Effector memory CD8-positive, alpha-beta T cell (primary cell): ENCODE measurements around the gene DNAH6.
A peak's percentile ranks its signal among the peaks of the same experiment; 100 is the strongest.

Experiments used
- ATAC-seq: fragments of 150-1000 bp; cut with Tn5 transposase; replicated peaks from 2 replicates; pipeline ENCODE4 v1.10.0; 2021; ENCODE audit warnings: mild to moderate bottlenecking, moderate library complexity
- DNase-seq, 3 experiments: peaks; one replicate each; pipeline ENCODE4 v3.0.0; 2021
- H3K27ac Mint-ChIP-seq, 2 donors: one replicate each; pipeline ENCODE4 v1.8.0; 2022; ENCODE audit warnings: mild to moderate bottlenecking in 2 of 2, mixed read lengths in 2 of 2, moderate library complexity in 2 of 2
- H3K27me3 Mint-ChIP-seq, 2 donors: one replicate each; pipeline ENCODE4 v1.8.0; 2022; ENCODE audit warnings: mixed read lengths in 2 of 2
- H3K36me3 Mint-ChIP-seq: one replicate; pipeline ENCODE4 v1.8.0; 2022; ENCODE audit warnings: mild to moderate bottlenecking, moderate library complexity, mixed read lengths; ENCODE audit not compliant: insufficient read depth
- H3K4me1 Mint-ChIP-seq, 2 donors: one replicate each; pipeline ENCODE4 v1.8.0; 2022; ENCODE audit warnings: low read depth in 2 of 2, mixed read lengths in 2 of 2
- H3K4me3 Mint-ChIP-seq, 2 donors: one replicate each; pipeline ENCODE4 v1.8.0; 2022; ENCODE audit warnings: mild to moderate bottlenecking in 2 of 2, mixed read lengths in 2 of 2, moderate library complexity in 2 of 2
- H3K9me3 Mint-ChIP-seq, 2 donors: one replicate each; pipeline ENCODE4 v1.8.0; 2022; ENCODE audit warnings: mixed read lengths in 2 of 2

The DNAH6 gene

GRCh38 chr2:84844141-84844540 is 327.8 kb downstream of the DNAH6 start:
- Mint-ChIP-seq H3K27me3 (no peaks in the 10 kb centered on the region), H3K9me3 (peaks cover 0 to 7% of the 10 kb centered on the region in 2 donors), H3K4me3 (peak overlapping the region; percentile 51 to 53), H3K27ac (peak overlapping the region; percentile 87), H3K4me1 (peaks cover 76 to 77% of the 10 kb centered on the region in 2 donors), H3K36me3 (peaks cover 3% of the 10 kb centered on the region)
- ATAC-seq (no peak), DNase-seq (no peak)

- H3K9me3 Mint-ChIP-seq = peaks cover 0 to 9% of the 10 kb centered on the region in 2 donors
- peak overlapping the region; percentile 87 for H3K27ac Mint-ChIP-seq
- DNase-seq = peak; percentile 31 to 41 (median 33)
- H3K27me3 Mint-ChIP-seq = no peaks in the 10 kb centered on the region
- H3K4me1 Mint-ChIP-seq = peaks cover 76 to 78% of the 10 kb centered on the region in 2 donors
- ATAC-seq = peak; percentile 83
- H3K4me3 Mint-ChIP-seq = peak overlapping the region; percentile 60 to 77
- H3K36me3 Mint-ChIP-seq = no peaks in the 10 kb centered on the region
Measured at GRCh38 chr2:84846041-84846663, 329.9 kb downstream of the DNAH6 start.

- no peak for ATAC-seq
- Mint-ChIP-seq H3K36me3 (no peaks in the 10 kb centered on the region), H3K4me3 (peak overlapping the region; percentile 60 to 77), H3K9me3 (peaks cover 0 to 14% of the 10 kb centered on the region in 2 donors), H3K4me1 (peaks cover 75 to 77% of the 10 kb centered on the region in 2 donors), H3K27me3 (no peaks in the 10 kb centered on the region), H3K27ac (peak overlapping the region; percentile 87)
- DNase-seq = no peak
Measured at GRCh38 chr2:84846741-84847142, 330.4 kb downstream of the DNAH6 start.

GRCh38 chr2:84847326-84848050 is 331.2 kb downstream of the DNAH6 start:
- H3K36me3 Mint-ChIP-seq = no peaks in the 10 kb centered on the region
- H3K9me3 Mint-ChIP-seq = peaks cover 0 to 17% of the 10 kb centered on the region in 2 donors

GRCh38 chr2:84849271-84849952 is 333.1 kb downstream of the DNAH6 start:
- ATAC-seq (peak; percentile 57), DNase-seq (peak; percentile 26 to 38 (median 31))
- Mint-ChIP-seq H3K4me3 (peak overlapping the region; percentile 63 to 65), H3K27ac (peak overlapping the region; percentile 39 to 88), H3K36me3 (no peaks in the 10 kb centered on the region), H3K27me3 (no peaks in the 10 kb centered on the region), H3K4me1 (peaks cover 64 to 82% of the 10 kb centered on the region in 2 donors), H3K9me3 (peaks cover 0 to 20% of the 10 kb centered on the region in 2 donors)

More at GRCh38 chr2:84847326-84848050, 331.2 kb downstream of the DNAH6 start:
- DNase-seq (no peak), ATAC-seq (no peak)
- H3K27ac Mint-ChIP-seq = peak overlapping the region; percentile 87
- peaks cover 75 to 83% of the 10 kb centered on the region in 2 donors for H3K4me1 Mint-ChIP-seq
- no peaks in the 10 kb centered on the region for H3K27me3 Mint-ChIP-seq
- peak overlapping the region; percentile 62 to 77 for H3K4me3 Mint-ChIP-seq

- no peak for ATAC-seq
- Mint-ChIP-seq H3K36me3 (no peaks in the 10 kb centered on the region), H3K9me3 (peaks cover 0 to 19% of the 10 kb centered on the region in 2 donors), H3K27me3 (no peaks in the 10 kb centered on the region), H3K4me3 (peak overlapping the region; percentile 25 to 63), H3K4me1 (peaks cover 64 to 85% of the 10 kb centered on the region in 2 donors), H3K27ac (peak overlapping the region; percentile 39 to 88)
- no peak for DNase-seq
Measured at GRCh38 chr2:84850471-84850870, 334.2 kb downstream of the DNAH6 start.

GRCh38 chr2:84851876-84852275 is 335.6 kb downstream of the DNAH6 start:
- H3K9me3 Mint-ChIP-seq = peaks cover 0 to 19% of the 10 kb centered on the region in 2 donors
- no peaks in the 10 kb centered on the region for H3K36me3 Mint-ChIP-seq
- peak overlapping the region; percentile 20 to 83 for H3K27ac Mint-ChIP-seq
- H3K27me3 Mint-ChIP-seq = no peaks in the 10 kb centered on the region
- DNase-seq = no peak
- peak overlapping the region in 1 of 2 donors; percentile 27 for H3K4me3 Mint-ChIP-seq
- ATAC-seq = no peak
- H3K4me1 Mint-ChIP-seq = peaks cover 59 to 83% of the 10 kb centered on the region in 2 donors

GRCh38 chr2:84854850-84855249 is 338.6 kb downstream of the DNAH6 start:
- no peak for DNase-seq
- H3K27ac Mint-ChIP-seq = peak overlapping the region; percentile 50 to 53
- H3K4me1 Mint-ChIP-seq = peaks cover 63 to 84% of the 10 kb centered on the region in 2 donors
- H3K9me3 Mint-ChIP-seq = peaks cover 0 to 19% of the 10 kb centered on the region in 2 donors
- no peak for ATAC-seq
- H3K4me3 Mint-ChIP-seq = no peak overlapping the region
- no peaks in the 10 kb centered on the region for H3K27me3 Mint-ChIP-seq
- H3K36me3 Mint-ChIP-seq = no peaks in the 10 kb centered on the region

GRCh38 chr2:84855731-84856130 is 339.4 kb downstream of the DNAH6 start:
- Mint-ChIP-seq H3K36me3 (no peaks in the 10 kb centered on the region), H3K27ac (peak overlapping the region in 1 of 2 donors; percentile 53), H3K4me3 (peak overlapping the region; percentile 8 to 43), H3K4me1 (peaks cover 63 to 78% of the 10 kb centered on the region in 2 donors), H3K9me3 (peaks cover 0 to 19% of the 10 kb centered on the region in 2 donors), H3K27me3 (no peaks in the 10 kb centered on the region)
- ATAC-seq (no peak), DNase-seq (no peak)

GRCh38 chr2:84856787-84857186 is 340.5 kb downstream of the DNAH6 start:
- Mint-ChIP-seq H3K27me3 (no peaks in the 10 kb centered on the region), H3K36me3 (no peaks in the 10 kb centered on the region), H3K4me1 (peaks cover 57 to 71% of the 10 kb centered on the region in 2 donors), H3K27ac (peak overlapping the region; percentile 53 to 79), H3K4me3 (peak overlapping the region in 1 of 2 donors; percentile 36), H3K9me3 (peaks cover 0 to 11% of the 10 kb centered on the region in 2 donors)
- DNase-seq (no peak), ATAC-seq (peak; percentile 86)

GRCh38 chr2:84857566-84857965 is 341.3 kb downstream of the DNAH6 start:
- Mint-ChIP-seq H3K4me1 (peaks cover 55 to 69% of the 10 kb centered on the region in 2 donors), H3K4me3 (peak overlapping the region; percentile 7 to 36)

GRCh38 chr2:84858123-84858522 is 341.8 kb downstream of the DNAH6 start:
- H3K4me1 Mint-ChIP-seq = peaks cover 56 to 64% of the 10 kb centered on the region in 2 donors

More at GRCh38 chr2:84857566-84857965, 341.3 kb downstream of the DNAH6 start:
- no peaks in the 10 kb centered on the region for H3K36me3 Mint-ChIP-seq
- H3K9me3 Mint-ChIP-seq = peaks cover 0 to 7% of the 10 kb centered on the region in 2 donors
- peak overlapping the region; percentile 53 to 79 for H3K27ac Mint-ChIP-seq
- DNase-seq = no peak
- ATAC-seq = no peak
- no peaks in the 10 kb centered on the region for H3K27me3 Mint-ChIP-seq

GRCh38 chr2:84858937-84859336 is 342.6 kb downstream of the DNAH6 start:
- H3K36me3 Mint-ChIP-seq = no peaks in the 10 kb centered on the region
- peaks cover 56 to 61% of the 10 kb centered on the region in 2 donors for H3K4me1 Mint-ChIP-seq
- H3K27me3 Mint-ChIP-seq = no peaks in the 10 kb centered on the region
- DNase-seq = no peak
- peak overlapping the region; percentile 39 to 51 for H3K4me3 Mint-ChIP-seq
- peak overlapping the region; percentile 53 to 79 for H3K27ac Mint-ChIP-seq
- no peaks in the 10 kb centered on the region for H3K9me3 Mint-ChIP-seq
- ATAC-seq = no peak

More at GRCh38 chr2:84858123-84858522, 341.8 kb downstream of the DNAH6 start:
- ATAC-seq = no peak
- DNase-seq = no peak
- Mint-ChIP-seq H3K9me3 (peaks cover 0 to 2% of the 10 kb centered on the region in 2 donors), H3K27me3 (no peaks in the 10 kb centered on the region), H3K4me3 (peak overlapping the region; percentile 2 to 39), H3K27ac (peak overlapping the region; percentile 53 to 79), H3K36me3 (no peaks in the 10 kb centered on the region)
